Parathyroid adenoma (tissue), 2 donors: ENCODE data around the gene GPR37L1.
A peak's percentile ranks its signal among the peaks of the same experiment; 100 is the strongest.
"Not testable (repeated sequence)": the region's sequence is repeated elsewhere in the genome, so short reads cannot be mapped to it uniquely, and the experiment has no call there.

ENCODE experiments used
- H2AFZ ChIP-seq: fragments of 300-600 bp; sonication (generic); one replicate; pipeline ENCODE4 v1.7.0; 2017; ENCODE audit warnings: antibody characterized with exemption, mild to moderate bottlenecking
- H3K27ac ChIP-seq: fragments of 300-600 bp; sonication (generic); one replicate; pipeline ENCODE4 v1.7.0; 2017
- H3K27me3 ChIP-seq: fragments of 300-600 bp; sonication (generic); one replicate; pipeline ENCODE4 v1.7.0; 2017; ENCODE audit warnings: low read length; ENCODE audit not compliant: control insufficient read depth, insufficient read depth
- H3K36me3 ChIP-seq: fragments of 300-600 bp; sonication (generic); one replicate; pipeline ENCODE4 v1.7.0; 2017; ENCODE audit warnings: low read length; ENCODE audit not compliant: control insufficient read depth, insufficient read depth
- H3K4me1 ChIP-seq: fragments of 300-600 bp; sonication (generic); one replicate; pipeline ENCODE4 v1.7.0; 2017; ENCODE audit warnings: control low read depth
- H3K4me2 ChIP-seq: fragments of 300-600 bp; sonication (generic); one replicate; pipeline ENCODE4 v1.7.0; 2017; ENCODE audit warnings: low read length
- H3K4me3 ChIP-seq: fragments of 300-600 bp; sonication (generic); one replicate; pipeline ENCODE4 v1.7.0; 2017; ENCODE audit warnings: low read depth, low read length
- H3K79me2 ChIP-seq: fragments of 300-600 bp; sonication (generic); one replicate; pipeline ENCODE4 v1.7.0; 2017; ENCODE audit warnings: control low read depth
- H3K9ac ChIP-seq: fragments of 300-600 bp; sonication (generic); one replicate; pipeline ENCODE4 v1.7.0; 2017; ENCODE audit warnings: mild to moderate bottlenecking
- H3K9me3 ChIP-seq: fragments of 300-600 bp; sonication (generic); one replicate; pipeline ENCODE4 v1.7.0; 2017; ENCODE audit warnings: low read length; ENCODE audit not compliant: control insufficient read depth
- CTCF ChIP-seq: fragments of 300-600 bp; sonication (generic); IDR thresholded peaks from one replicate; pipeline ENCODE4 v1.7.0; 2017; ENCODE audit warnings: antibody characterized with exemption, mild to moderate bottlenecking
- donor health status: primary hyperparathyroidism.

Gene GPR37L1

GRCh38 chr1:202135221-202135721 is 12.6 kb downstream of the GPR37L1 start:
- peak; percentile 75 for TF ChIP-seq CTCF
- peaks cover 9% of the 10 kb centered on the region for H3K4me1 ChIP-seq
- H2AFZ ChIP-seq, result no peak overlapping the region
- no peaks in the 10 kb centered on the region for H3K36me3 ChIP-seq
- no peak overlapping the region for H3K9ac ChIP-seq
- H3K4me2 ChIP-seq, result no peak overlapping the region
- no peaks in the 10 kb centered on the region for H3K27me3 ChIP-seq
- H3K9me3 ChIP-seq, result no peaks in the 10 kb centered on the region
- no peak overlapping the region for H3K27ac ChIP-seq
- H3K4me3 ChIP-seq, result no peak overlapping the region
- no peaks in the 10 kb centered on the region for H3K79me2 ChIP-seq

GRCh38 chr1:202140833-202141232 is 18.1 kb downstream of the GPR37L1 start:
- Histone ChIP-seq H3K27me3 (no peaks in the 10 kb centered on the region), H3K36me3 (no peaks in the 10 kb centered on the region), H3K4me3 (no peak overlapping the region), H3K27ac (no peak overlapping the region), H2AFZ (no peak overlapping the region), H3K4me2 (no peak overlapping the region), H3K4me1 (peaks cover 2% of the 10 kb centered on the region), H3K79me2 (peaks cover 11% of the 10 kb centered on the region), H3K9ac (no peak overlapping the region), H3K9me3 (no peaks in the 10 kb centered on the region)
- TF ChIP-seq CTCF, result no peak

- H3K79me2 ChIP-seq, result peaks cover 11% of the 10 kb centered on the region
- not testable (repeated sequence) for H3K9me3 ChIP-seq, H3K27me3 ChIP-seq, H2AFZ ChIP-seq, H3K4me2 ChIP-seq, H3K4me1 ChIP-seq, H3K36me3 ChIP-seq, H3K9ac ChIP-seq, H3K4me3 ChIP-seq, H3K27ac ChIP-seq
Measured at GRCh38 chr1:202141468-202141867, 18.8 kb downstream of the GPR37L1 start.

- Histone ChIP-seq H3K4me1 (peaks cover 2% of the 10 kb centered on the region), H3K27ac (peak overlapping the region; percentile 46), H3K4me3 (peak overlapping the region; percentile 87), H3K36me3 (no peaks in the 10 kb centered on the region), H3K27me3 (no peaks in the 10 kb centered on the region), H3K79me2 (peaks cover 11% of the 10 kb centered on the region), H3K4me2 (peak overlapping the region; percentile 75), H2AFZ (peak overlapping the region; percentile 33), H3K9me3 (no peaks in the 10 kb centered on the region), H3K9ac (peak overlapping the region; percentile 72)
- no peak for TF ChIP-seq CTCF
Measured at GRCh38 chr1:202143011-202143767, 20.5 kb downstream of the GPR37L1 start.

- Histone ChIP-seq H3K9me3 (no peaks in the 10 kb centered on the region), H2AFZ (peak overlapping the region; percentile 33), H3K4me1 (peaks cover 2% of the 10 kb centered on the region), H3K27ac (peak overlapping the region; percentile 46), H3K4me3 (peak overlapping the region; percentile 87), H3K9ac (peak overlapping the region; percentile 72), H3K79me2 (peaks cover 11% of the 10 kb centered on the region), H3K36me3 (no peaks in the 10 kb centered on the region), H3K4me2 (peak overlapping the region; percentile 95), H3K27me3 (no peaks in the 10 kb centered on the region)
- TF ChIP-seq CTCF, result no peak
Measured at GRCh38 chr1:202143768-202144401, 21.2 kb downstream of the GPR37L1 start.
